CD1c-positive myeloid dendritic cell (primary cell): ENCODE results near the gene EPN3.
A peak's percentile ranks its signal among the peaks of the same experiment; 100 is the strongest.

ENCODE experiments used
- DNase-seq: peaks from one replicate; pipeline ENCODE4 v3.0.0-alpha.2; 2016; ENCODE audit errors: extremely low spot score

EPN3 gene

DNA sequence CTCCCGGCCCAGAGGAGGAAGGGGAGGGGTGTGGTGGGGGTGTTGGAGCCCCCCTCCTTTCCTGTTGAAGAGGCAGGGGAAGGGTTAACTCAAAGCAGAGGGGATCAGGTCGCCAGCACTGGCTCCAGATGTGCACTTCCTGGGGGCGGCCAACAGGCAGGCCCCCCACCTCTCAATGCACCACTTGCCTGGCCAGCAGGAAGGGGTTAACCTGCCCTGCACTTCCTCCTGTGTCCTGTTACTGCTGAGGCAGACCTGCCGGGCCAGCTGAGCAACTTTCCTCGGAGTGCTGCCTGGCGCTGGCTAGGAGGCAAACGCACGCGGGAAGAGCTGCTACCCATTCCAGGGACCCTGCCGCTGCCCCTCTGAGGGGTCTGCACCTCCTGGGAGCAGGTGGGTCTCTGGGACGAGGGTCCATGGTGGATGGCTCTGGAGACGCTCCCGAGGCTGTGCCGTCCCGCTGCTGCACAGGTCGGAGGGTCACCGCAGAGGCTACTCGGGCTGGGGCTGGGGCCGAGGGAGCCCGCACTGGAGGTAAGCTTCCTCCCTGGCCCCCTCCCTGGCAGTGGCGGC lies at the start of gene EPN3:
EPN3 (plus strand) TSS at position 284 of the 573 bp plus-strand sequence. CDS start 3,822 bp downstream, outside the sequence.
- no peak for DNase-seq

DNA sequence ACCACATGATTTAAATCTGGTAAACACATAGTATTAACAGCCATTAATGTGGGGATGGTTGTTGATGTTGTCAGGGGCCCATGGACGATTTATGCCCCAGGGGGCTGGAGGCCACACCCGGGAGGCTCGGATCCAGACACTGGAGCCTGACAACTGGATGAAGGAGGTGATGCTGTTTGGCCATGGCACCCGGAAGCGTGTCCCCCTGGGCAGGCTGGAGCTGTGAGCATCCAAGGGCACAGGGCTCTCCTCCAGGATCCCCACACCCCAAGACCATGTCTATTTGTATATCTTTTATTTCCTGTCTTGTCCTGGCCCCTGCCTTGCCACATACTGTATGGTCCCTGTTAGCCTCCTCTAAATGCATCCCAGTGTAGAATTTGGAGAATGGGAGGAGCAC lies 49.3 kb upstream of the EPN3 start:
- DNase-seq: no peak

DNA sequence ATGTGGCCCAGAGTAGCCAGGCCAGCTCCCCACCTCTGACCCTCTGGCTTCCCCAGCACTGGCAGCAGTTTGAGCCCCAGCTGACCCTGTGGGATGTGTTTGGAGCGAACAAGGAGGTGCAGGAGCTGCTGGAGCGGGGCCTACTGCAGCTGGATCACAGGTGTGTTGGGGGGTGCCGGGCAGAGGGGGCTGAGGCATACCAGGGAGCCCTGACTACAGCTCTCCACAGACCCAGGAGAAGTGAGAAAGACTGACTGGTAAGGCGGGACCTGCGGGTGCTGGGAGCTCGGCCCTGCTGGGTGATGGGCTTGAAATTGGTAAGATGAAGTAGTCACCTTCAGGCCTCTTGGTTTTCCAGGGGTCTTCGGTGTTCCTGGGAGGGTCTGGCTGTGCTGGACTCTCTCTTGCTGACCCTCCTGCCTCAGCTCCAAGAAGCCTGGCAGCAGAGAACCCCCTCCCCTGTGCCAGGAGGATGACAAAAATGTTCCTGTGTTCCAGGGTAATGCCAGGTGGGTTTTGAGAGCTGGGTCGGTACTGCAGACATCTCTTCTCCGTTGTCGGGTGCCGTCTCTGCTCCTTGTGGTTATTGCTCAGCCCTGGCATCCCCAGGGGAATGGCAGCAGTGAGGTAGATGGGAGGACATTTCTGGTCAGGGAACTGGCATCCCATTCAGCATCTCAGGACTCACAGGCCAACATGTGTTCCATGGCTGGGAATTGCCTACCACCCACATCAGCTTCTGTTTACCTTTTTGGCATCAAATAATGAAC lies 48.0 kb upstream of the EPN3 start:
- DNase-seq: no peak

DNA sequence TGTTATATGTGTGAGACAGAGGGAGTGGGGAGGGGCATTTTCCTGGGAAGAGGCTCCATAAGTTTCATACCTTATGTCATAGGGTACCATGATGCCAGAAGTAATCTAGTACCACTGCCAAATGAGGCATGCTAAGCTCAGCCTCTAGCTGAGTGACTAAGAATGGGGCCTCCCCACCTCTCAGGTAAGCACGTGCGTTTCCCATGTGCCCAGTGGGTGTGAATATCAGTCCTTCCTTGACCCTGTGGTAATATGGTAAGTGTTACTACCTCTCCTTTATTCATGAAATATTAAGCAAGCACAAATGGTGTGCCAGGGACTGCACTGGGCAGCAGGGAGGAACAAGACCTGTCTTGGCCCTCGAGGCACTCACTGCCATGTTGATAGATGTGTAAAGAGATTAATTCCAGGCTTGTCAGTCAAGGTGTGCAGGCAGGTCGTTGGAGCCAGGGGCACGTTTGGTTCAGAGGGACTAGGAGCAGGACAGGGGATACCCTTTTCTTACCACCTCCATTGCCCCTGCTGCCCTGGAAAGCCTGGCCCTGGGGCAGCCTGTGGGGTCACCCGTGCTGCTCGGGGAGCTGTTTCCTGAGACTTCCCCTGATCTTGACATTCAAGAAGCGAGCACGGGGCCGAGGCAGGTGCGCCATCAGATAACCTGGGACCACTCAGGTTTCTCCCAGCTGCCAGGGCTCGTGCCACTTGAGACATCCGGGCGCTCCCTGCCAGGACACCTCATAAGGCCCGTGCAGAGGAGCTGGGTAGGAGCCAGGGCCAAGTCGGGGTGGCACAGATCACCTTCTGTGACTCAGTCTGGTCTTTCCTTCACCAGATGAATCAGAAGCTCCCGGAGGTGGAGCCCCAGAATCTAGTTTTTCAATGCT lies 45.1 kb upstream of the EPN3 start:
- DNase-seq: no peak

DNA sequence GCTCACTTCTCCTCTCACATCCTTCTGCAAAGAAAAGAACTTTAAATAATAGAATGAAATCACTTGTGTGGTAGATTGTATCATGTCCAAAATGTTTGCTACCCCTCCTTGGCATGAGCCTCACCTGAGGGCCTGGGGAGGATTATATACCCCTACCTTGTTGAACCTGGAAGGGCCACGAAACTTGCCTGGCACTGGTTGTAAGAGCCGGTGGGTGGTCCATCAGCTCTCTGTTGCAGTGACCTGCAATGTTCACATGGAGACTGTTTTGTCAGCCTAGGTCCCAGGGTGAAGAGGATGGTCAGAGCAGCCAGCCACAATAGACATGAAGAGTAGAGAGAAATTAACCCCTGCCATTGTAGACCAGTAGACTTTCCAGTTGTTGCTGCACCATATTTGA lies 43.7 kb upstream of the EPN3 start:
- no peak for DNase-seq

DNA sequence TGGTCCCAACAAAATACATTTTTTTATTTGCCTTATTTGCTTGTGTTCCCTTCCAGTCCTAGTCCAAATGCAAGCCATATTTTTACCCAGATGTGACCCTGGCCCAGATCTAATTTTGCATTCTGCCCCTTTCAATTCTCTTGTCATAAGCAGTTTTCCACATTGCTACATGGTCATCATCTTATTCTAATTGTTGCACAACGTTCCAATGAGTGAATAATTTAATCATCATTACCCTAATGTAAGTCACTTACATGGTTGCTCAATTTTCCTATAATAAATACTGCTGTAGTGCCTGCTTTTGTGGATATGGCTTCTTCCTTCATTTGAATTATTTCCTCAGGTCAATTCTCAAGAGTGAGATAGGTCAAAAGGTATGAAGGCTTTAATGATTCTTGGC lies 41.0 kb upstream of the EPN3 start:
- DNase-seq: no peak

DNA sequence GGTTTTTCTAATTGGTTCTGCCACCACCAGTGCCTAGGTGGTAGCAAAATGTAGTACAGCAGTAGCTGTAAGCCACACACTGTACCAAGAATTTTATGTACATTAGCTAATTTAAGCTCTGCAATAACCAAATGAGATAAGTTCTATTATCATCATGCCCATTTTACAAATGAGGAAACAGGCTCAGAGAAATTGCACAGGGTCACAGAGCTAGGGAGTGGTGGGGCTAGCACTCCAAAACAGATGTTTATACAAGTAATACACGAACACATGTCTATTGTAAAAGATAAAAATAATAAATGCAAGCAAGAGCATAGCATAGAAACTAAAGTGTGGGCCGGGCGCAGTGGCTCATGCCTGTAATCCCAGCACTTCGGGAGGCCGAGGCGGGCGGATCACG lies 40.3 kb upstream of the EPN3 start:
- DNase-seq: no peak

DNA sequence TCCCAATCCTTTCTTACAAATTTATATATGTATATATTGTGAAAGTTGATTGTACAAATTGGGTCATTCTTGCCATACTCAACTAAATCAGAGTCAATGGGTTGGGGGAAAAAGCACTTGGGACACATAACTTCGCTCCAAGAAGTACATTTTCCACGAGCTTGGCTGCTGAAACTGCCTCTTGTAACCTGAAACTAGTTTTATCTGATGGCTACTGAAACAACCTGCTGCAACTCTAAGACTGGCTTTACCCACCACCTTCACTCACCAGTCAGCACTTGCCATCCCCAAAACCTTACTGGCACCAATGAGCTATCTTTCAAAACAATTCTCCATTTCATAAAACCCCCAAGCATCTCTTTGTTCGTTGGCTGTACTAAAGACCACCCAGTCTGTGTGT lies 38.8 kb upstream of the EPN3 start:
- no peak for DNase-seq

DNA sequence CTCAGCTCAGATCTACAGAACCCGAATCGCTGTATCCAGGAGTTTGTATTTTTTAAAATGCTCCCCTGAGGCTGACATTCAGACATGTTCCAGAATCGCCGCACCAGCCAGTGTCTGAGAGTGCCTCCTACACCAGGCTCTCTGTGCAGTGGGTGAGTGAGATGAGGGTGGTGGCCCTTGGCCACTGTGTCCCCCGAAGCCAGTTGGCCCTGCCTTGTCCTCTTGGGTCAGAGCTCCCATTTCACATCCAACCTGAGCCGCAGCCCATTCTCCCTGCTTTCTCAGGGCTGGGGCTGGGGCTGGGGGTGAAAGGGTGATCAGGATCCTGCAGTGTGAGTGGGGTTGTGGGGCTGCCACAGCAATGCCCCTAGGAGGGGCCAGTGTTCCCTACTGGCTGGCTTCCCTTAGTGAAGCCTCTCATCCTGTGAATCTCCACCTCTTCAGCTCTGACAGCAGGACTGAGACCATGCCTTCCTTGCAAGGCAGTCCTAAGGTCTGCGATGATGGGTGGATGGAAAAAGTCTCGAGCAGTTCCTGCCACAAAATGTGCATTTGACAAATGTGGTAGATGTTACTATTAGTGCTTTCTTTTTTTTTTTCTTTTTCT lies 37.2 kb upstream of the EPN3 start:
- DNase-seq: no peak

DNA sequence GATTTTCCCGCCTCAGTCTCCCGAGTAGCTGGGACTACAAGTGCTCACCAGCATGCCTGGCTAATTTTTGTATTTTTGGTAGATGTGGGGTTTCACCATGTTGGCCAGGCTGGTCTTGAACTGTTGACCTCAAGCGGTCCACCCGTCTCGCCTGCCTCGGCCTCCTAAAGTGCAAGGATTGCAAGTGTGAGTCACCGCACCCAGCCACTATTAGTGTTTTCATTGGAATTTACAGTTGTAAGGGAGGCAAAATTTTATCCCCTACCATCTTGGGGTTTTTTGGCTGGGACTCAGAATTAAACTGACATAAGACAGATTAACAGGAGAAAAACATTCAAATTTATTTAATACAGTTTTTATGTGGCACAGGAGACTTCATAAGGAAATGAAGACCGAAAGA lies 36.6 kb upstream of the EPN3 start:
- DNase-seq: no peak

DNA sequence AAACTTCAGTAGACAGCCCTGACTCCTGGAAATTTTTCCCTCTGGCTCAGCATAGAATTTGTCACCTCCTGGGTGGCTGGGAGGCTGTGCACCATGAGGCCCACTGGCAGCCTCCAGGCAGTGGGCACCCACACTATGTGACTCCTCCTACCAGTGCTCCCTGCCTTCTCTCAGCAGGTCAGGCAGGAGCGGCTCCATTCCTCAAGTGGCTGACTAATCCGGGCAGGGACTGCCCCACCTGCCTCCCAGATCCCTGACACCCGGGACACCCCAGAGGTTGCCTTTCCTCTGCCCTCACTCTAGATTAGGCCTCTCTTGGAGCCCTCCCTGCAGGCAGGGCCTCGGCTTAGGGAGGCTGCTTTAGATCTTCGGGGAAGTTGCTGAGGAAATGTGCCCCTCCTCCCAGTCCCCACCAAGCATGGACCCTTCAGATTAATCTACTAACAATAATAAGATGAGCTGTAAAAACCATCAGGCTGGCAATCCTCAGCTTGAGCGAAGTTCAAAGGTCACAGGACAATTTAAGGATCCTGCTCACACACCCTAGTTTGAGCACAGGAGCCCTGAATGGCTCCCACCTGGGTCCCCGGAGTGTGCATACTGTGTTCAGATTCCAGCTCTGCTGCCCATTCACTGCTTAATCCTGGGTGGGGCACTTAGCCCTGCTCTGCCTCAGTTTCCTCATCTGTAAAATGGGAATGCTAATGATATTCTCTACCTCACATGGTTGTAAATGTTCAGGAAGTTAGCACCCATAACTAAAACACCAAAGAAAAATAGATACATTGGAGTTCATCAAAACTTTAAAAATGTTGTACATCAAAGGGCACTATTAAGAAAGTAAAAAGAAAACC lies 34.3 kb upstream of the EPN3 start:
- DNase-seq: no peak

DNA sequence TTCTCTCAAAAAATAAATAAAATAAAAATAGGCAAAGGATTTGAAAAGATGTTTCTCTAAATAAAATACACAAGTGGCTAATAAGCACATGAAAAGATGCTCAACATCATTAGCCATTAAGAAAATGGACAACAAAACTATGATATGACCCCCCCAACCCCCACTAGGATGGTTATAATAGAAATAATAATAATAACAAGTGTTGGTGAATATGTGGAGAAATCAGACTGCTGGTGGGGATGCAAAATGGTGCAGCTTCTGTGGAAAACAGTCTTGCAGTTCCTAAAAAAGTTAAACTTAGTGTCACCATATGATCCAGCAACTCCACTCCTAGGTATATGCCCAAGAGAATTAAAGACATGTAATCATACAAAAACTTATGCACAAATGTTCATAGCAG lies 33.3 kb upstream of the EPN3 start:
- no peak for DNase-seq

DNA sequence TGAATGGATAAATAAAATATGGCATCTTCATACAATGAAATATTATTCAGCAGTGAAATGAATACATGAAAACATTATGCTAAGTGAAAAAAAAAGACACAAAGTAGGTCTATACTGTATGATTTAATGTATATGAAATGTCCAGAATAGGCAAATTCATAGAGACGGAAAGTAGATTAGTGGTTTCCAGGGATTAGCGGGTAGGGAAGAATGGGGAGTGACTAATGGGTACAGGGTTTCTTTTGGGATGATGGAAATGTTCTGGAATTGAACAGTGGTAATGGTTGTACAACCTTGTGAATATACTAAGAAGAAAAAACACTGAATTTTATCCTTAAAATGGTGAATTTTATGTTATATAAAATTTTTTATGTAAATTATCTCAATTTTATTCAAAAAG lies 32.8 kb upstream of the EPN3 start:
- no peak for DNase-seq

DNA sequence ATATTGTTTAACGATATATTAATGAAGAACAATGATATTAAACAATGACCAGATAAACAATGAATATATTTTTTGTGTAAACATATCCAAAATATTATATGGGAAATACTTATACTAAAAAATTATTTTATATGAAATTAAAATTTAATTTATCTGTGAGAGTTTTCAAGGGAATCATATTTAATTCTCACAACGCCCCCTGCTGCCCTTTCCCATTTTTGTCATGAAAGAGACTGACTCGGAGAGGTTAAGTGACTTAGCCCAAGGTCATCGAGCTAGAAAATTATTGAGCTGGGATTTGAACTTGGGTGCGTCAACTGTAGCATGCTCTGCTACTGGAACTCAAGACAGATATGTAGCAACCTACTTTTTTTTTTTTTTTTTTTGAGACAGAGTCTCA lies 31.5 kb upstream of the EPN3 start:
- peak; percentile 37 for DNase-seq

DNA sequence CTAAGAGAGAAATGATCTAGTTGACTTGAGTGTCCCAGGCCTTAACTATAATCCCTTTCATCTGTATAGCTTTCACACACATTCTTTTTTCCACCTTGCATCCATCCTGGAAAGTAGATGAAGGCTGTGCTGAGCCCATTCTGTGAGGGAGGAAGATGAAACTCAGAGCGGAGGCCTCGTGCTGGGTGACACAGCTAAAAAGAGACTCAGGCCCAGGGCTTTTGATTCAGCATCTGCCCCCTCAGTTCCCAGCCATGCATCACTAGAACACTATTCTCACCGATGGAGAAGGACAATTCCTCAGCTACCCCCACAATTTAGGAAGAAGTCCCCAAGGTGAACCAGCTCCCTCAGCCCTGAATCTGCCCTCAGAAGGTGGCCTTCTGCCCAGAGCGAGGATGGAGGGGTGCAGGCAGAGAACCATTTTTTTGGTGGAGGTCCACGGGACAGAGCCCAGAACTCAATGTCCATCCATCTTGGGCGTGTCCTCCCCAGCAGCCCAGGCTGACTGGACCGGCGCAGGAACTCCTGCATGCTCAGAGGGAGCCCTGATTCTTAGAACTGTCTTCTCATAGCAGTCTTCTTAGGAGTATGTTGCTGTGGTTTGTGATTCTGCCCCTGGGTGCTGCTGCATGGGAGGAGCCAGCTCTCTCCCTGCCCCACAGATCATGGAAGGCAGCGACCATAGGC lies 30.1 kb upstream of the EPN3 start:
- no peak for DNase-seq

DNA sequence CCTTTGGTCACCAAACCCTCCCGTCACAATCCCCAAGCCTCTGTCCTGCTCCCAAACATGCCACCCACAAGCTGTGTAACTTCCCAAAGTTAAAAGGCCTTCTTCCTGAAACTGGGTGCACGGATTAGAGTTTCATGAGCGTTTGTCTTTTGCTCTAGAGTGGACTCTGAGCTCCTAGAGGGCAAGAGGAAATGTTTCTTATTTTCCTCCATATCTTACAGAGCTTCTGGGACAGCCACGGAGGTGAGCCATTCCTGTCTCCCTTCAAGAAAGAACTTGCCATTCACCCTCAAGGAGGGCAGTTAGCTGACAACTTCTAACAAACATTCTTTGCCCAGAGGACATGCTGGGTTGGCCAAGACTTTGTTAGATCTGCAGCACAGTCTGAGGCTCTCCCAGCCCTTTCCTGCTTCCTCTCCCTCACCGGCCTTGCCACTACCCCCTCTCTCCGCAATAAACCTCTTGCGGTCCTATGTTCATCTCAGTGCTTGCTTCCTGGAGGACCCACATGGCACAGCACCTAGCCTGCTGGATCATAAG lies 26.9 kb upstream of the EPN3 start:
- DNase-seq: peak; percentile 41

DNA sequence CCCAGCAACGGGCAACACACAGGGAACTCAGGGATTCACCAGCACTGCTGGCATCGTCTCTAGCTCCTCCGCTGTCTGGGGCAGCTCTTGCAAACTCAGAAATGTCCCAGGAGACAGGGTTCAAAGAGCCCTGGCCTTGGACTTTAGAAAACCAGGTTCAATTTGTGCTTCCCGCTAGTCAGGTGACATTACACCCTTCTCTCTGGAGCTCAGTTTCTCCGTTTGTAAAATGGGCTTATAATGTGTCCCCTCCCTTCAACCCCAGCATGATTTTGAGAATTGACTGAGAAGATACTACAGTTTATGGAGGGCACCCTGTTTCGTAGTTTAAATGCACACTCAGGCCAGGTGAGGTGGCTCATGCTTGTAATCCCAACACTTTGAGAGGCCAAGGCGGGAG lies 26.2 kb upstream of the EPN3 start:
- DNase-seq: no peak

DNA sequence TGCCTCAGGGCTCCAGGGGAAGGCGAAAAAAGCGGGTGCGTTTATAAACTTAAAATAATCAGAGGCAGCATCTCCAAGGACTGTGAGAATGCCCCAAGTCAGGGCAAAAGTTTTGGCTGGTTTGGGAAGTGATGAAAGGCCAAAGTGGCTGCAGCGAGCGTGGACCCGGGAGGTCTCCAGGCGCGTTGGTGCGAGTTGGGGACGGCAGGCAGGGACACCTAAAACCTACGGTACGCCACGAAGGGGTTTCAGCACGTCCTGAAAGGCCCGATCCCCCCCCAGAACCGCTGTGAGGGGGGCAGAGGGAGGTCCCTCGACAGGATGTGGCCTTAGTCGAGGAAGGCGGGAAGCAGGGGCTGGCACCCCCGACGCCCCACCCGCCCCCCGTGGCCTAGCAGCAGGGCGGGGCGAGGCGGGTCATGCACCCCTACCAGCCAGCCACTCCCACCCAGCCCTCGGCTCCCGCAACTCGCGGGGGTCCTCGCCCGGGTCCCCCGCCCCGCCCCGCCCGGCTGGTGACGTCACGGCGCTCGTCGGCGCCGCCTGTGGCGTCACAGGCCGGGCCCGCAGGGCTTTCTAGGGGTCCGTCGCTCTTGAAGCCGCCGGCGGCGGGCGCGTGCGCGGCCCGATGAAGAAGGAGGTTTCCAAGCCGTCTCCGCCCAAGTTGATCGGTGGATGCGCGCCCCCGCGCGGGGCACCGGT lies 24.5 kb upstream of the EPN3 start, which contains the start of gene MYCBPAP:
MYCBPAP (plus strand) TSS at position 569 of the 702 bp plus-strand sequence. CDS start 236 bp downstream, outside the sequence.
- DNase-seq: peak; percentile 79

DNA sequence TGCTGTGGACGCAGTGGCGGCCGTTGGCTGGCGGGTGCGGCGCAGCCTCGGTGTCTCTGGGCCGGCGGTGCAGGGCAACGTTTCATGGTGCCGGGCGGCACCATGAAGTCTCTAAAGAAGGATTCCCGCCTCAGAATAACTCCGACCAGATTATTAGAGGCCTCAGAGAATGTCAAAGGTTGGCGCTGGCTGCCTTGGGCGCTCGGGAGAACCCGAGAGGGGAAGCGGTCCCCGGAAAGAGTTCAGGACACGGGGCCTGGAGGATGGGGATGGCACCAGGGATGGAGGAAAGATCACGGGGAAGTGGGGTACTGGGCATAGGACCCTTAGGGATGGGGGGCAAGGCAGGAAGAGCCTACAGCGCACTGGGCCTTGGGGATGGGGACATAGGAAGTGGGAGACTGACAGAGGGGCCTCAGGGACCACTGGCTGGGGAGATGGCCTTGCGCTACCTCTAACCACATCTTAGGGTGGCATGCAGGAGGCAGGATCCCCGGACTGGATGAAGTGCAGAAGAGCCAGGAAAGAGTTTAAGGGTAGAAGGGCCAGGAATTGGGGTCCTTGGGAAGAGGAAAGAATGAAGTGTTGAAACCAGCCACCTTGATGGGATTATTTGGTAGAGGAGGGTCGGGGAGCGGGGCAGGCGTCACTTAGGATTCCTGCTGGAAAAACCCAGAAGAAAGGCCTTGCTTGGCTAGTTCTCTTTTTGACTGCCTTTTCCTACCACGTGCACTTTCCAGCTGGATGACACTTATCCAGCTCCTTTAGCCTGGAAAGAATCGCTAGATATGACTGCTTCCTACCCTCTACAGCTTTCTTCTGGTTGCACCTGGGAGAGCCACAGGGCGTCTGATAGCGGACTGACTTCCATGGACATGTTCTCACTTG lies 23.7 kb upstream of the EPN3 start:
- DNase-seq: no peak
